ENCODE measurements around the gene LRMDA. TPM values are rescaled to one million over a fixed set of nuclear protein-coding genes. Genes with fewer than 3 reads are reported as not detected.
A peak's percentile ranks its signal among the peaks of the same experiment; 100 is the strongest.

LRMDA gene
- total RNA-seq, 2 experiments from 2014 or later: not detected

DNA sequence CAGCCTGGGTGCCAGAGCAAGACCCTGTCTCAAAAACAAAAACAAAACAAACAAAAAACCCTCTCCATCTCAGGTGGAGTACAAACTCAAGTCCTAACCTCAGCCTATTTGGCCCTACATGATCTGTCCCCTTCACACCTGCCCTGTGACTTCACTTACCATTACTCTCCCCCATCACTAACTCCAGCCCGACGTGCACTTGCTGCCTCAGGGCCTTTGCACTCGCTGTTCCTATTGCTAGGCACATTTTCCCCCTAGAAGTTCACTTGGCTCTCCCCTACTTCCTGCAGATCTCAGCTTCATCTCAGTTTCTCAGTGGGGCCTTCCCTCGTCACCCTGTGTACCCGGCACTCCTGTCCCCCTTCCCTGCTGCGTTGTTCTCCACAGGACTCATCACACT lies 8.5 kb upstream of the LRMDA start:
- H3K27ac Mint-ChIP-seq: no peak overlapping the region
- H3K4me3 Mint-ChIP-seq: no peak overlapping the region
- ATAC-seq (ENCODE audit: low read depth) (no peak), DNase-seq (no peak)
- no peaks in the 10 kb centered on the region for H3K9me3 Mint-ChIP-seq
- no peaks in the 10 kb centered on the region for H3K36me3 Mint-ChIP-seq
- POLR2A ChIA-PET: no interaction called here
- H3K27me3 Mint-ChIP-seq: peaks cover 5% of the 10 kb centered on the region
- H3K4me1 Mint-ChIP-seq: no peaks in the 10 kb centered on the region

DNA sequence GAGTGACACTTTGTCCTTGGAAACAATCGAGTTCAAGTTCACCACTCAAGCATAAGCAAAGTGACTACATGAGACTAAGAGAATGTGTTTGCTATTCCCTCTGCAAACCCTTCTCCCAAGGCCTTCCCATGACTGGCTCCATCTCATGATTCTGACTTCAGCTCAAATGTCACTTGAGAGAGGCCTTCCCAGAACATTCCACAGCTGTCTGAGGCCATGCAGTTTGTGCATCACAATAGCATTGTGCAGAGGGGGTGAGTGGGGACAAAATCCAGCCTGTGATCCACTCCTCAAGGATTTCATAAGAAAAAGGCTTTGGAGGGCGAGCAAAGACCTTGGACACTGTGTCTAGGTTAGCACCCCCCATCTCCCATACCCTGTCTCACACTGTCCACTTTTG lies 6.9 kb upstream of the LRMDA start:
- no peaks in the 10 kb centered on the region for H3K9me3 Mint-ChIP-seq

DNA sequence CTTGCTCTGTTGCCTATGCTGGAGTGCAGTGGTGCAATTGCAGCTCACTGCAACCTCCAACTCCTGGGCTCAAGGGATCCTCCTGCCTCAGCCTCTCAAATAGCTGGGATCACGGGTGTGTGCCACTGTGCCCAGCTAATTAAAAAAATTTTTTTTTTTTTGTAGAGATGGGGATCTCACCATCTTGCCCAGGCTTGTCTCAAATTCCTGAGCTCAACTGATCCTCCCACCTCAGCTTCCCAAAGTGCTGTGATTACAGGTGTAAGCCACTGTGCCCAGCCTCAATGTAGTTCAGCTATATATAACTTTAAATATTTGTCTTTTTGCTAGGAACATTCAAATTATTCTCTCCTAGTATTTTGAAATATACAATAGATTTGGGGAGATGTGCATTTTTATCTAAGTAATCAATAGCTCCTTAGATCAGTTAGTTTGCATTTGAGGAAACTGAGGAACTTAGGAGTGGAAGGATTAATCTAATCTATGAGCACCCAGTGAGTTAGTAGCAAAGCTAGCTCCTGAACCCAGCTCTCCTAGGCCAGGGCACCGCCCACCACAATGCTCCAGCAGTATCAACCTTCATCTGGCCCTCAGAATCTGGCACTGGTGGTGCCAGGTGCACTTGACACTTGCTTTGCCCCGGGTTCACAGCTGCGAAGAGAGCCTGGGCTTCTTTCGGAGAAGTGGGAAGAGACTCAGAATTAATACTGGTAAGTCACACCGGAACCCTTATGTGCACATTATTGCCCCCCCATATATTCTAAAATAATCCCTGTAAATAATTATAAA lies 5.9 kb upstream of the LRMDA start:
- Mint-ChIP-seq H3K4me1 (no peaks in the 10 kb centered on the region), H3K9me3 (no peaks in the 10 kb centered on the region), H3K36me3 (no peaks in the 10 kb centered on the region), H3K4me3 (no peak overlapping the region), H3K27ac (no peak overlapping the region), H3K27me3 (peaks cover 20% of the 10 kb centered on the region)
- DNase-seq: no peak
- no peak for ATAC-seq (ENCODE audit: low read depth)
- POLR2A ChIA-PET: no interaction called here

More for the DNA sequence above, 6.9 kb upstream of the LRMDA start:
- DNase-seq (no peak), ATAC-seq (ENCODE audit: low read depth) (no peak)
- H3K4me1 Mint-ChIP-seq: no peaks in the 10 kb centered on the region
- no peak overlapping the region for H3K4me3 Mint-ChIP-seq
- peaks cover 11% of the 10 kb centered on the region for H3K27me3 Mint-ChIP-seq
- H3K27ac Mint-ChIP-seq: no peak overlapping the region
- no peaks in the 10 kb centered on the region for H3K36me3 Mint-ChIP-seq
- POLR2A ChIA-PET: no interaction called here

DNA sequence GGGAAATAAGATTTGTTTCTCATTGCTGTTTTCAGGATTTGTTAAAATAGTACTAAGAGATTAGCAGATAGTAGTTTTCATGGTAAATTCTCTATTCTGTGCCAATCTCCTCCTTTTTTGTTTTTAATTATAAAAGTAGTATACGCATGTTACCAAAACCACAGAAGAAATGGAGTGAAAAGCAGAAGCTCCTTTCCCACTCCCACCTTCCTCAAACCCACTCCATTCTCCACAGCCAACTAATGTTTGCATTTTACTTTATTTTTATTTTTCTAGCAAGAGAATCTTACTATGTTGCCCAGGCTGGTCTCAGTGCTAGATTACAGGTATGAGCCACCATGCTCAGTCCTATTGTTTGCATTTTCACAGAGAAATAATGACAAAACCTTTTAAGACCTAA lies 4.5 kb upstream of the LRMDA start:
- DNase-seq (no peak), ATAC-seq (ENCODE audit: low read depth) (no peak)
- no peaks in the 10 kb centered on the region for H3K9me3 Mint-ChIP-seq
- peaks cover 28% of the 10 kb centered on the region for H3K27me3 Mint-ChIP-seq
- POLR2A ChIA-PET: no interaction called here
- peaks cover under 1% of the 10 kb centered on the region for H3K4me1 Mint-ChIP-seq
- no peaks in the 10 kb centered on the region for H3K36me3 Mint-ChIP-seq
- no peak overlapping the region for H3K4me3 Mint-ChIP-seq
- H3K27ac Mint-ChIP-seq: no peak overlapping the region

DNA sequence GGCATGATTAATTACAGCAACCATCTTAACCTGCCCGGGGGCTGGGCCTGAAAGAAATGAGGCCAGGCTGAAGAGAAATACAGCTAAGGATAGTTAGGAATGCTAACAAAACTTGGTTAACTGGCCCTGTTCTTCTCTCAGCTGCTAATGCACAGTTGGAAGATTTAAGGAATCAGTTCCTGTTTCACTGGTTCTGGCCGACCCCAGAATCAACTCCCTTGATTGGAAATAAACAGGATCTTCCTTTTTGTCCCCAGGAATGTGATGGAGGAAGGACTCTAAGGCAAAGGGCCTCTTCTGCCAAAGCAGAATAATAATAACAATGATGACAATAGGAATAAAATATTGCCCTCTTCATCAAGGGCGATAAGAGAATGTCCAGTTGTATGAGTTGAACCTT lies 3.5 kb upstream of the LRMDA start:
- H3K36me3 Mint-ChIP-seq: no peaks in the 10 kb centered on the region
- no peak for ATAC-seq (ENCODE audit: low read depth)
- DNase-seq: no peak
- H3K27ac Mint-ChIP-seq: no peak overlapping the region
- POLR2A ChIA-PET: no interaction called here
- H3K27me3 Mint-ChIP-seq: peaks cover 36% of the 10 kb centered on the region
- no peak overlapping the region for H3K4me3 Mint-ChIP-seq
- H3K4me1 Mint-ChIP-seq: peaks cover 2% of the 10 kb centered on the region
- no peaks in the 10 kb centered on the region for H3K9me3 Mint-ChIP-seq

DNA sequence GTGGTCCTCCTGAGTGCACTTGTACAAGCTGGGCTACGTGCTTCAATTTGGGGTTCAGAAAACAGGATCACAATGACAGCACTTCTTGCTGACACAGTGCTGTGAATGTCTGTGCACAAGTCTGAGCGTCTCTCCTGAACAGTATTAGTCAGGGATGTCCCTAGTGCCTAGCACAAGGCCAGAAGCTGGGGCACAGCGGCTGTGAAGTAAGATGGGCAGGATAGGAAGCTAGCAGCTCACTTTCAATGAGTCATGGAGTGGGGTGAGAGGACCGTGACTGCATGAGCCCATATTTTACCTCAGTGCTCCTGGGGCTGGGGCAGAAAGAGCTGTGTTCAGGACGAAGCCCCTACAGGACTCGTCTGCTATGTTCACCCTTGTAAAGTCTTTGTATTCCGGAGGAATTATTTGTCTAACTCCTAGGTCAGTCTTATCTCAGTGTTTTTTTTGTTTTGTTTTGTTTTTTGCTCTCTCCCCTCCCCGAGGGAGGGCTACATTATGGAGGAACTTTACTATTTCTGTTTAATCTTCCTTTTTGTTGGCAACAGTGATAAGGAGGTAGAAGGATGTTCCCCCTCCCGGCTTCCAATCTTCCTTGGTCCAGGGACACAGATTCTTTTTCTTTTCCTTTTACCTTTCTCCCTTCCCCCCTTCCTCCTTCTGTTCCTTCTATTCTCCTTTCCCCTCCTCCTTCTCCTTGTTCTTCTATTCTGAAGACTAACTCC lies 2.8 kb upstream of the LRMDA start:
- DNase-seq: no peak
- ATAC-seq (ENCODE audit: low read depth): no peak
- Mint-ChIP-seq H3K27ac (no peak overlapping the region), H3K36me3 (no peaks in the 10 kb centered on the region), H3K4me1 (peaks cover 2% of the 10 kb centered on the region), H3K4me3 (no peak overlapping the region), H3K27me3 (peaks cover 39% of the 10 kb centered on the region), H3K9me3 (no peaks in the 10 kb centered on the region)
- POLR2A ChIA-PET: no interaction called here

DNA sequence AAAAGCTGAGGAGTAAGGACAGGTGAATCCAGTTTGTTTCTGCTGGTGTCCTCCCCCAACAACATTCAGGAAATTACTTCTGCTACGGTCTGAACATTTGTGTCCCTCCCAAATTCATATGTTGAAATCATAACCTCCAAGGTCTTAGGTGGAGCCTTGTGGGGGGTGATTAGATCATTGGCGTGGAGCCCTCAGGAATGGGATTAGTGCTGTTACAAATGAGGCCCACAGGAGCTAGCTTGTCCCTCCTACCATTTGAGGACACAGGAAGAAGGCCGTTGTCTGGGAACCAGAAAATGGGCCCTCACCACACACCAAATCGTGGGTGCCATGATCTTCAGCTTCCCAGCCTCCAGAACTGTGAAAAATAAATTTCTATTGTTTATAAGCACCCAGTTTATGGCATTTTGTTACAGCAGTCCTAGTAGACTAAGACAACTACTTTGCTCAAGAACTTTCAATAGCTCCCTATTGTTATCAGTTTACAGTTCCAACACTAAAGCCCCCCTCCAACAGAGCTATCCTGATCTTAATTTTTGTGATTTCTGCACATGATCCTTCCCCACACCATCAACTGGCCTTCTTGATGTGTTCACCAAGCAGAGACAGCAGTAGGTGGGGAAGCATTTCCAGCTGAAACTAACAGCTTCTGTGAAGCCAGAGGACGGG lies 2.1 kb upstream of the LRMDA start:
- Mint-ChIP-seq H3K27ac (no peak overlapping the region), H3K27me3 (peaks cover 43% of the 10 kb centered on the region), H3K4me3 (no peak overlapping the region), H3K36me3 (no peaks in the 10 kb centered on the region), H3K4me1 (peaks cover 2% of the 10 kb centered on the region), H3K9me3 (no peaks in the 10 kb centered on the region)
- ATAC-seq (ENCODE audit: low read depth): no peak
- POLR2A ChIA-PET: no interaction called here
- DNase-seq: no peak

DNA sequence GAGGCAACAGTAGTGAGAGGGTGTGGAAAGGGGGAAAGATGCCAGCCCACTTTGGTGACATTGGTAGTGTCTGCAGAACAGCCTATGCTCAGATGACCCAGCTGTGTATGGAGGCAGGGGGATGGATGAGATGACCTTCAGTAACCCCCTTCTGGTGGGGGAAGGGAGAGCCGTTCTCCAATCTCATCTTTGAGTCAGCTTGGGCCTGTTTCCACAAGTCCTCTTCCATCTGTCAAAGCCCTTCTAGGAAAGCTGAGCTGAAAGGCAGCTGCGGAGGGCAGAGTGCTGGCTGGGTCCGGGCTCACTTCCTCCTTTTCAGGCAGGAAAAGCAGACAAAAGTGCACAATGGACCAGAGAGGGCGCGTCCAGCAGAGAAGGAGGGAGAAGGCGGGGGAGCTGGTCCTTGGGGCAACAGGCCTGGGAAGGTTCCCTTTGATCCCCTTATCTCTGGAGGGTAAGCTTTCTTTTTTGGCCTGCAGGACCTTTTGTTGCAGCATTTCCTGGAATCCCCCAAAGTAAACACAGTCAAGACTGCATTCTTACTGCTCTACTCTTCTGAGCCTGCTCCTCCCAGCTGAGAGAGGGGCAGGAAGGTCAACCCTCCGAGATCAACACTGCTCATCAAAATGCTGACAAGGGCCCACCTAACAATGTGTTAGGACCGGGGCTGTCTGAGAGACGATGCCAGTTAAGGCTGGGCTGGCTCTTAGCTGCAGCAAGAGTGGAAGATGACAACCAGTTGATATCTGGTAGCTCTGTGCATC lies 1.2 kb upstream of the LRMDA start:
- DNase-seq (no peak), ATAC-seq (ENCODE audit: low read depth) (no peak)
- Mint-ChIP-seq H3K9me3 (no peaks in the 10 kb centered on the region), H3K27me3 (peaks cover 51% of the 10 kb centered on the region), H3K27ac (no peak overlapping the region), H3K4me3 (no peak overlapping the region), H3K4me1 (peaks cover 2% of the 10 kb centered on the region), H3K36me3 (no peaks in the 10 kb centered on the region)
- POLR2A ChIA-PET: no interaction called here

DNA sequence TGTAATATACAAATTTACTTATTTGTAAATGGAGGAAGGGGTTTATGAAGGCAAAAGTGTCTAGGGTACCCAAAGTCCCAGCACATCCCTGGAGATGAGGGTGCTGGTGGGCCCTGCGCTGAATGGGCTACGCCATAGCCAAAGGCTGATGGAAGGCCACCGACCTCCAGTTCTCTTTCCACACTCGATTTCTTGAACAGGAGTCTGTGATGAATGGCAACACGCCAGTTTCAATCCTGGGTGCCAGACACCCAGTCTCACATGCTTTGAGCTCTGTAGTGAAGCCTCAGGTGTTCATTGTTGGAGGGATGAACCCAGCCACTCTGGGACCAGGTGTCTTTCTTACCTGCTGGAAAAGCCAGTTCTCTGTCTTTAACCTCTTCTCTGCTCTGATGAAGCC lies 752 bp downstream of the LRMDA start:
- ATAC-seq (ENCODE audit: low read depth): no peak
- DNase-seq: no peak
- Mint-ChIP-seq H3K9me3 (no peaks in the 10 kb centered on the region), H3K36me3 (no peaks in the 10 kb centered on the region), H3K27ac (no peak overlapping the region), H3K4me1 (peaks cover 2% of the 10 kb centered on the region), H3K4me3 (peak overlapping the region; percentile 71), H3K27me3 (peaks cover 53% of the 10 kb centered on the region)
- POLR2A ChIA-PET: no interaction called here

DNA sequence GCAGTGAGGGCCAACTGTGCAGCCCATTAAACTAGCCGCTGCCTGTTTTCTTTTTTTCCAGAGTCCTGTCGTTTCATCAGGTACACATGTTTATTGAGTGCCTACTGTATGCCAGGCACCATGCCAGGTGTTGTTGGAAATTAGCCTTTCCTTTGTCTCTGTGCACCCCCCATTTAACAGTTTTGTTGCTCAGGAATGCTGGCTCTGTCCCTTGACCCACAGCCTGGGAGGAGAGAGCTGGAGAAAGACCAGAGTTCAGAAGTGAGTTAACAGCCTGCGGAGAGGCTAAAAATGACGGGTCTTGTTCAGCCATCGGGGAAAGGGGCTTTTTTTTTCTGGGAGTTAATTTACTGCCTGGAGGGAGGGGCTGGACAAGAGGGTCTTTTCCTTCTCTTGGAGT lies 1.3 kb downstream of the LRMDA start:
- Mint-ChIP-seq H3K9me3 (no peaks in the 10 kb centered on the region), H3K27ac (no peak overlapping the region), H3K4me1 (peaks cover 2% of the 10 kb centered on the region), H3K27me3 (peaks cover 53% of the 10 kb centered on the region), H3K36me3 (no peaks in the 10 kb centered on the region), H3K4me3 (no peak overlapping the region)
- ATAC-seq (ENCODE audit: low read depth): no peak
- DNase-seq: no peak
- POLR2A ChIA-PET: no interaction called here

DNA sequence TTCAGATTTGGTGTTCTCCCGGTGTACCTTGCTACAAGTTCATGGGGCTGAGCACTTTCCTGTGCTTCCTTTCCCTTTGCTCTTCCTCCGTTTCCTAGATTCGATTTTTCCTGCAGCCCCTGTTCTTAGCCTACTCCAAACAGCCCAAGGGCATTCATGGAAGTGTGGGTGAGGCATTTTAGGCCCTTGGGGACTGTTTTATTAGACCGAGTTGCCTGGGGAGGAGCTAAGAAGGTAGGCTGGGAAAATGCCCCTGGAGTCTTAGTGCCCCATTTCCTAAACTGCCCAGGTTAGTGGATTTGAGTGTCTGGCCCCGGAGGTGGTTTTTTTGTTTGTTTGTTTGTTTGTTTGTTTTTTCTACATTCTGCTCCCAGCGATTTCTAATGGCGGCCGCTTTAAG lies 1.8 kb downstream of the LRMDA start:
- Mint-ChIP-seq H3K27me3 (peaks cover 53% of the 10 kb centered on the region), H3K9me3 (no peaks in the 10 kb centered on the region), H3K4me3 (no peak overlapping the region), H3K36me3 (no peaks in the 10 kb centered on the region), H3K4me1 (peaks cover 2% of the 10 kb centered on the region), H3K27ac (no peak overlapping the region)
- ATAC-seq (ENCODE audit: low read depth) (no peak), DNase-seq (no peak)
- POLR2A ChIA-PET: no interaction called here

DNA sequence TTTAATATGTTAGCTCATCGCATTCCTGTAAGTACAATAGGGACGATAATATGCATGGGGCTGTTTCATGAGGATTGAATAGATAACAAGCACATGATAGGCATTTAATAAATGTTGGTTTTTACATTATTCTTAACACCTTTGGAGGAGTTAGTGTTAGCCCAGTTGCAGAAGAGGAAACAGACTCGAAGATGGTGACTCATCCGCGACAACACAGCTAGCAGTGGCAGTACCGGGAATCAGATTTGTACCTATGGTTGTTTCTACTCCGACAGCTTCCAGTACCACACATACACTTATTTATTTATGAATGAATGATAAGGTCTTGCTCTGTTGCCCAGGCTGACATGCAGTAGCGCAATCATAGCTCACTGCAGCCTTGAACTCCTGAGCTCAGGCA lies 2.9 kb downstream of the LRMDA start:
- Mint-ChIP-seq H3K36me3 (no peaks in the 10 kb centered on the region), H3K27me3 (peaks cover 45% of the 10 kb centered on the region), H3K9me3 (no peaks in the 10 kb centered on the region), H3K4me1 (peaks cover 2% of the 10 kb centered on the region), H3K4me3 (no peak overlapping the region), H3K27ac (no peak overlapping the region)
- ATAC-seq (ENCODE audit: low read depth) (no peak), DNase-seq (no peak)
- POLR2A ChIA-PET: no interaction called here

DNA sequence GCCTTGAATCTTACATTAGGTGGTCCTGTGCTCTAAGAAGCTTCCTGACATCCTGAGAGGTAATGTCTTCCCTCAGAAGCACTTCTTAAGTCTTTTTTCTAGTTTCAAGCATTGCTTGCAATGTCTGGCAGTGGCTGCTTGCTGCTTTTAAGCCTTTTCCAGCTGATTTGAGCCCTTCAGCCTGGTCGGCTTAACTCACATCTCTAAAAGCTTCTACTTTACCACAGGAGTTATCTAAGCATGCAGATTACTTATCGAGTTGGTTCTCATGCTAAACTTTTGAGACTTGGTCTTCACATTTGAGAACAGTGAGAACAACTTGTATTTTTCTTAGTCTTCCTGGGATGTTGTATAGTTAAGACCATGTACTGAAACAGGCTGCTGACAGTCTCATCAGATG lies 3.9 kb downstream of the LRMDA start:
- DNase-seq: no peak
- H3K4me1 Mint-ChIP-seq: peaks cover 2% of the 10 kb centered on the region
- POLR2A ChIA-PET: no interaction called here
- H3K27me3 Mint-ChIP-seq: peaks cover 36% of the 10 kb centered on the region
- H3K4me3 Mint-ChIP-seq: no peak overlapping the region
- H3K9me3 Mint-ChIP-seq: no peaks in the 10 kb centered on the region
- no peak overlapping the region for H3K27ac Mint-ChIP-seq
- ATAC-seq (ENCODE audit: low read depth): no peak
- H3K36me3 Mint-ChIP-seq: no peaks in the 10 kb centered on the region
